NCI-H1694 treated with DMSO at 0.1 percent for 48 hours (cell line): Measurements from ENCODE around the gene CD300A.

Source experiments
- DNase-seq: peaks from one replicate; lab custom pipeline; 2025; lab: John Stamatoyannopoulos, UW

The CD300A gene

GRCh38 chr17:74520790-74521480, 54.5 kb downstream of the CD300A start:
- DNase-seq, result no peak

GRCh38 chr17:74521701-74522201, 55.3 kb downstream of the CD300A start:
- DNase-seq, result no peak

- no peak for DNase-seq
These were observed 56.1 kb downstream of the CD300A start for GRCh38 chr17:74522381-74523105.

- DNase-seq, result no peak
These were observed 56.9 kb downstream of the CD300A start for GRCh38 chr17:74523308-74523707.

- no peak for DNase-seq
These were observed 58.4 kb downstream of the CD300A start for GRCh38 chr17:74524653-74525464.

- DNase-seq, result no peak
These were observed 59.0 kb downstream of the CD300A start for GRCh38 chr17:74525465-74525725.

GRCh38 chr17:74525781-74526288, 59.4 kb downstream of the CD300A start:
- DNase-seq, result no peak

GRCh38 chr17:74526681-74527080, 60.2 kb downstream of the CD300A start:
- DNase-seq, result no peak

GRCh38 chr17:74527081-74527480, 60.6 kb downstream of the CD300A start:
- DNase-seq, result no peak

GRCh38 chr17:74527756-74528155, 61.3 kb downstream of the CD300A start:
- no peak for DNase-seq

GRCh38 chr17:74528491-74529199, 62.2 kb downstream of the CD300A start:
- DNase-seq, result no peak

GRCh38 chr17:74529243-74529642, 62.8 kb downstream of the CD300A start:
- DNase-seq, result no peak

GRCh38 chr17:74530831-74531150, 64.4 kb downstream of the CD300A start:
- no peak for DNase-seq

- DNase-seq, result no peak
These were observed 64.9 kb downstream of the CD300A start, which contains the start of gene CD300LB for GRCh38 chr17:74531231-74531761. CD300LB (minus strand) TSS chr17:74531475; CDS start chr17:74531350, 125 bp downstream.

- DNase-seq, result no peak
These were observed 65.7 kb downstream of the CD300A start for GRCh38 chr17:74532115-74532514.
